ENCODE data around the gene GTF2F1.

Gene GTF2F1

DNA sequence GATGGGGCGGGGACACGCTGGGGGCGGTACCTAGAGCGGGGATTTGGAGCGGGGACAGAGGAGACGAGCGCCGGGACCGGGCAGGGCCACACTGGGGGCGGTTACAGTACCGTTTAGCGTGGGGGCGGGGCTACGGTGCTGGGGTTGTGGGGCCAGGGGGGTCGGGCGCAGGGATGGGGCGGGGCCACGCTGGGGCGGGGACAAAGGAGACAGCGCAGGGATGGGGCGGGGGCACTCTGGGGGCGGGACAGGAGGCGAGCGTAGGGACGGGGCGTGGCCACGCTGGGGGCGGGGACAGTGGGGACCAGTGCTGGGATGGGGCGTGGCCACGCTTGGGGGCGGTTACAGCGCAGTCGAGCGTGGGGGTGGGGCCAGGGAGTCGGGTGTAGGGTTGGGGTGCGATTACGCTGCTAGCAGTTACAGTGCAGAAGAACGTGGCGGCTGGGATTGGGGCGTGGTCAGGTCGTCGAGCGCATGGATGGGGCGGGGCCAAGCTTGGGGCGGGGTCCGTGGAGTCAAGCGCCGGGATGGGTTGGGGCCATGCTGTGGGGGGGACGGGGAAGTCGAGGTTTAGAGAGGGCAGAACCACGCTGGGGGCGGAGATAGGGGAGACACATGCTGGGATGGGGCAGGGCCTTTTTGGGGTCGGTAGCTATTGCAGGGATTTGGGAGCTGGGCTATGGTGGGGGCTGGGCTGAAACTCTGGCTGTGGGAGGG is 19.7 kb downstream of the GTF2F1 start:
- Histone ChIP-seq H2AFZ (ENCODE audit: low read depth, low read length) (peak overlapping the region; percentile 80; the same call in 1 of the 2 replicates), H3K4me3 (ENCODE audit: low read length) (peak overlapping the region; percentile 83)

DNA sequence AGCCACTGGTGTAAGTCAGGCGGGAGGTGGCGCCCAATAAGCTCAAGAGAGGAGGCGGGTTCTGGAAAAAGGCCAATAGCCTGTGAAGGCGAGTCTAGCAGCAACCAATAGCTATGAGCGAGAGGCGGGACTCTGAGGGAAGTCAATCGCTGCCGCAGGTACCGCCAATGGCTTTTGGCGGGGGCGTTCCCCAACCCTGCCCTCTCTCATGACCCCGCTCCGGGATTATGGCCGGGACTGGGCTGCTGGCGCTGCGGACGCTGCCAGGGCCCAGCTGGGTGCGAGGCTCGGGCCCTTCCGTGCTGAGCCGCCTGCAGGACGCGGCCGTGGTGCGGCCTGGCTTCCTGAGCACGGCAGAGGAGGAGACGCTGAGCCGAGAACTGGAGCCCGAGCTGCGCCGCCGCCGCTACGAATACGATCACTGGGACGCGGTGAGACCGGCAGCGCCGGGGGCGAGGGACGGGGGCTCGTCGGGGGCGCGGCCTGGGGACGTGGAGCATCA is 20.3 kb downstream of the GTF2F1 start, which contains the start of gene ALKBH7:
Gene ALKBH7 (plus strand): TSS at position 201 of the 502 bp plus-strand sequence. CDS start 27 bp downstream, at position 228.
- H3K9me3 ChIP-seq (ENCODE audit: insufficient read depth, low read length): no peaks in the 10 kb centered on the region
- peak within 1 kb of the TSS; percentile 85 for H3K27ac ChIP-seq (ENCODE audit: low read length)
- peak within 1 kb of the TSS; percentile 80 for H2AFZ ChIP-seq (ENCODE audit: low read depth, low read length)
- peak within 1 kb of the TSS; percentile 91 for H3K4me2 ChIP-seq (ENCODE audit: low read length)
- H3K79me2 ChIP-seq (ENCODE audit: low read length): no peaks in the 10 kb centered on the region
- H3K36me3 ChIP-seq (replicated peaks; ENCODE audit: low read depth, low read length): peaks cover 12% of the 10 kb centered on the region
- no peaks in the 10 kb centered on the region for H3K27me3 ChIP-seq (ENCODE audit: low read depth, low read length)
- H3K4me3 ChIP-seq (ENCODE audit: low read length): peak within 1 kb of the TSS; percentile 83
- H4K20me1 ChIP-seq (ENCODE audit: insufficient read depth, low read length): no peaks in the 10 kb centered on the region
- TF ChIP-seq EZH2phosphoT487 (IDR thresholded peaks at IDR 0.05; ENCODE audit: low read depth): no peak
- TF ChIP-seq, protein P1, sequence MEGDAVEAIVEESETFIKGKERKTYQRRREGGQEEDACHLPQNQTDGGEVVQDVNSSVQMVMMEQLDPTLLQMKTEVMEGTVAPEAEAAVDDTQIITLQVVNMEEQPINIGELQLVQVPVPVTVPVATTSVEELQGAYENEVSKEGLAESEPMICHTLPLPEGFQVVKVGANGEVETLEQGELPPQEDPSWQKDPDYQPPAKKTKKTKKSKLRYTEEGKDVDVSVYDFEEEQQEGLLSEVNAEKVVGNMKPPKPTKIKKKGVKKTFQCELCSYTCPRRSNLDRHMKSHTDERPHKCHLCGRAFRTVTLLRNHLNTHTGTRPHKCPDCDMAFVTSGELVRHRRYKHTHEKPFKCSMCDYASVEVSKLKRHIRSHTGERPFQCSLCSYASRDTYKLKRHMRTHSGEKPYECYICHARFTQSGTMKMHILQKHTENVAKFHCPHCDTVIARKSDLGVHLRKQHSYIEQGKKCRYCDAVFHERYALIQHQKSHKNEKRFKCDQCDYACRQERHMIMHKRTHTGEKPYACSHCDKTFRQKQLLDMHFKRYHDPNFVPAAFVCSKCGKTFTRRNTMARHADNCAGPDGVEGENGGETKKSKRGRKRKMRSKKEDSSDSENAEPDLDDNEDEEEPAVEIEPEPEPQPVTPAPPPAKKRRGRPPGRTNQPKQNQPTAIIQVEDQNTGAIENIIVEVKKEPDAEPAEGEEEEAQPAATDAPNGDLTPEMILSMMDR (IDR thresholded peaks at IDR 0.05; ENCODE audit: low read depth, low read length): no peak
- H3K9ac ChIP-seq (ENCODE audit: low read length): peak within 1 kb of the TSS; percentile 86
- H3K4me1 ChIP-seq (ENCODE audit: low read length): peaks cover 9% of the 10 kb centered on the region

More for the DNA sequence above, 19.7 kb downstream of the GTF2F1 start:
- H3K27me3 ChIP-seq (ENCODE audit: low read depth, low read length): no peaks in the 10 kb centered on the region
- H4K20me1 ChIP-seq (ENCODE audit: insufficient read depth, low read length): no peaks in the 10 kb centered on the region
- no peak for TF ChIP-seq EZH2phosphoT487 (IDR thresholded peaks at IDR 0.05; ENCODE audit: low read depth)
- peak overlapping the region; percentile 85 for H3K27ac ChIP-seq (ENCODE audit: low read length)
- peaks cover 7% of the 10 kb centered on the region for H3K36me3 ChIP-seq (replicated peaks; ENCODE audit: low read depth, low read length)
- peak overlapping the region; percentile 86 for H3K9ac ChIP-seq (ENCODE audit: low read length)
- H3K9me3 ChIP-seq (ENCODE audit: insufficient read depth, low read length): no peaks in the 10 kb centered on the region
- no peaks in the 10 kb centered on the region for H3K79me2 ChIP-seq (ENCODE audit: low read length)
- peaks cover 9% of the 10 kb centered on the region for H3K4me1 ChIP-seq (ENCODE audit: low read length)
- peak overlapping the region; percentile 91 for H3K4me2 ChIP-seq (ENCODE audit: low read length)

- H3K27ac ChIP-seq (ENCODE audit: low read length): no peak overlapping the region
- H3K4me3 ChIP-seq (ENCODE audit: low read length): no peak overlapping the region
- H3K9ac ChIP-seq (ENCODE audit: low read length): no peak overlapping the region
- H3K4me1 ChIP-seq (ENCODE audit: low read length): peaks cover 9% of the 10 kb centered on the region
- H3K4me2 ChIP-seq (ENCODE audit: low read length): no peak overlapping the region
- H3K9me3 ChIP-seq (ENCODE audit: insufficient read depth, low read length): no peaks in the 10 kb centered on the region
- no peak for TF ChIP-seq EZH2phosphoT487 (IDR thresholded peaks at IDR 0.05; ENCODE audit: low read depth)
- TF ChIP-seq, protein P1 (IDR thresholded peaks at IDR 0.05; ENCODE audit: low read depth, low read length): no peak
- no peaks in the 10 kb centered on the region for H3K27me3 ChIP-seq (ENCODE audit: low read depth, low read length)
- no peak overlapping the region for H2AFZ ChIP-seq (ENCODE audit: low read depth, low read length)
- H3K36me3 ChIP-seq (replicated peaks; ENCODE audit: low read depth, low read length): peaks cover 37% of the 10 kb centered on the region
- H3K79me2 ChIP-seq (ENCODE audit: low read length): peaks cover 20% of the 10 kb centered on the region
- no peaks in the 10 kb centered on the region for H4K20me1 ChIP-seq (ENCODE audit: insufficient read depth, low read length)
Measured at GRCh38 chr19:6364353-6364752, 28.6 kb downstream of the GTF2F1 start.

DNA sequence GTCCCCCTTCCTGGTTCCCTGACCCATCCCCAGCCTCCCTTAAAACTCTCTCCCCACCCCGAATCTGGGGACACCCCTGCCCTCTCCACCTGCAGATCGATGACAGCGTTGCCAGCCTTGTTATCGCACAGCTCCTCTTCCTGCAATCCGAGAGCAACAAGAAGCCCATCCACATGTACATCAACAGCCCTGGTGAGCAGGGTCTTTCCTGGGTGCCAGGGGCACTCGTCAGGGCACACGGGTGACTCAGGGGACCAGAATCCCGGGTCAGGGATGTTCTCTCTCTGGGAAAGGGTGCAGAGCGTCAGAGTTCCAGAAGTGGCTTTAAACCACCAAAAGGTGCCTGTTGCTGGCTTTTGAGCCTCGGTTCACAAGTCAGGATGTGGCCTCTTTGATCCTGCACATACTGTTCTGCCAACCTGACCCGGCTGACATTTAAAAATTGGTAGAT is 30.6 kb downstream of the GTF2F1 start:
- H3K27ac ChIP-seq (ENCODE audit: low read length): peak overlapping the region; percentile 52
- TF ChIP-seq EZH2phosphoT487 (IDR thresholded peaks at IDR 0.05; ENCODE audit: low read depth): no peak
- TF ChIP-seq, protein P1 (IDR thresholded peaks at IDR 0.05; ENCODE audit: low read depth, low read length): no peak

More for the DNA sequence above, 30.6 kb downstream of the GTF2F1 start:
- peaks cover 20% of the 10 kb centered on the region for H3K79me2 ChIP-seq (ENCODE audit: low read length)
- H2AFZ ChIP-seq (ENCODE audit: low read depth, low read length): no peak overlapping the region
- peak overlapping the region; percentile 86 for H3K4me3 ChIP-seq (ENCODE audit: low read length)
- peaks cover 22% of the 10 kb centered on the region for H3K36me3 ChIP-seq (replicated peaks; ENCODE audit: low read depth, low read length)
- peak overlapping the region; percentile 90 for H3K9ac ChIP-seq (ENCODE audit: low read length)
- no peaks in the 10 kb centered on the region for H3K27me3 ChIP-seq (ENCODE audit: low read depth, low read length)
- H3K9me3 ChIP-seq (ENCODE audit: insufficient read depth, low read length): no peaks in the 10 kb centered on the region
- peaks cover 14% of the 10 kb centered on the region for H3K4me1 ChIP-seq (ENCODE audit: low read length)
- no peaks in the 10 kb centered on the region for H4K20me1 ChIP-seq (ENCODE audit: insufficient read depth, low read length)
- H3K4me2 ChIP-seq (ENCODE audit: low read length): peak overlapping the region; percentile 96
